Epithelial cell of proximal tubule (primary cell): ENCODE results near the gene ABHD1. TPM values are rescaled to one million over a fixed set of nuclear protein-coding genes. Genes with fewer than 3 reads are reported as not detected.

Experiments
- DNase-seq: peaks from one replicate; pipeline ENCODE4 v3.0.0-alpha.2; 2011; ENCODE audit warnings: low read depth
- H3K4me3 ChIP-seq: 2 replicates; pipeline ENCODE4 v1.5.1; 2011; ENCODE audit warnings: low read depth, mild to moderate bottlenecking, low read length
- CTCF ChIP-seq: conservative IDR thresholded peaks from 2 replicates; pipeline ENCODE4 v1.5.1; 2012; ENCODE audit warnings: low read depth, mild to moderate bottlenecking, low read length
- total RNA-seq: library from RNA; depleted of rRNA; stranded (reverse); fragments of >200 nt; gene quantifications from 2 replicates; pipeline ENCODE4 v1.2.3, GENCODE V29; 2015

Gene ABHD1
- total RNA-seq, 1 donor from 2014 or later, result not detected

GRCh38 chr2:27088634-27089033, 35.0 kb upstream of the ABHD1 start:
- H3K4me3 ChIP-seq, result no peak overlapping the region
- TF ChIP-seq CTCF, result no peak
- DNase-seq, result no peak

GRCh38 chr2:27089111-27089954, 34.3 kb upstream of the ABHD1 start:
- no peak for DNase-seq
- no peak overlapping the region for H3K4me3 ChIP-seq
- TF ChIP-seq CTCF, result no peak

- TF ChIP-seq CTCF, result no peak
- no peak overlapping the region for H3K4me3 ChIP-seq
- no peak for DNase-seq
Measured at GRCh38 chr2:27091746-27092695, 31.6 kb upstream of the ABHD1 start.

- no peak for DNase-seq
- TF ChIP-seq CTCF, result no peak
- H3K4me3 ChIP-seq, result no peak overlapping the region
Measured at GRCh38 chr2:27092696-27093429, 30.8 kb upstream of the ABHD1 start.

- H3K4me3 ChIP-seq, result no peak overlapping the region
- DNase-seq, result no peak
- TF ChIP-seq CTCF, result no peak
Measured at GRCh38 chr2:27093430-27094352, 29.9 kb upstream of the ABHD1 start.
